ENCODE measurements around the gene FOXO1.

DNA sequence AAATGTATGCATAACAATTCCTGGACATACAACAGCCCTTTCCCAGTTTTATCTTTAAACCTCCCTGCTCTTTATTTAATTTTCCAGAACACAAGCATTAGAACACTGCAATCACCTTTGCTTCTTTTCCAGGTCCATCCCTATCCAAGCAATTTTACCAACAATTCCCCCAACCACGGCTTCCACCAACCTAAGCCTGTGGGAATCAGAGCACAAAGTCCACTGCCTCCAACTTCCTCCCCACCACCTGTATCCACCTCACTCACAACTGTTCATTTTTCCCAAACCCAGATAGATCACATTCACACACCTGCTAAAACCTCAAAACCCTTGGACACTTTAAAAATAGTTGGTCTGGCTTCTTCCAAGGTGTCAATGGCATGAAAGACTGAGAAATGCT, 39.5 kb downstream of the FOXO1 start:
- no peak for TF ChIP-seq CREB1 (CRISPR knock-in tag; IDR thresholded peaks at IDR 0.05; ENCODE audit: low read depth)
- TF ChIP-seq, protein P1, sequence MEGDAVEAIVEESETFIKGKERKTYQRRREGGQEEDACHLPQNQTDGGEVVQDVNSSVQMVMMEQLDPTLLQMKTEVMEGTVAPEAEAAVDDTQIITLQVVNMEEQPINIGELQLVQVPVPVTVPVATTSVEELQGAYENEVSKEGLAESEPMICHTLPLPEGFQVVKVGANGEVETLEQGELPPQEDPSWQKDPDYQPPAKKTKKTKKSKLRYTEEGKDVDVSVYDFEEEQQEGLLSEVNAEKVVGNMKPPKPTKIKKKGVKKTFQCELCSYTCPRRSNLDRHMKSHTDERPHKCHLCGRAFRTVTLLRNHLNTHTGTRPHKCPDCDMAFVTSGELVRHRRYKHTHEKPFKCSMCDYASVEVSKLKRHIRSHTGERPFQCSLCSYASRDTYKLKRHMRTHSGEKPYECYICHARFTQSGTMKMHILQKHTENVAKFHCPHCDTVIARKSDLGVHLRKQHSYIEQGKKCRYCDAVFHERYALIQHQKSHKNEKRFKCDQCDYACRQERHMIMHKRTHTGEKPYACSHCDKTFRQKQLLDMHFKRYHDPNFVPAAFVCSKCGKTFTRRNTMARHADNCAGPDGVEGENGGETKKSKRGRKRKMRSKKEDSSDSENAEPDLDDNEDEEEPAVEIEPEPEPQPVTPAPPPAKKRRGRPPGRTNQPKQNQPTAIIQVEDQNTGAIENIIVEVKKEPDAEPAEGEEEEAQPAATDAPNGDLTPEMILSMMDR (conservative IDR thresholded peaks at IDR 0.05; ENCODE audit: low read depth in 2 of 2) = no peak
